ENCODE data around the gene HOXC12. TPM values are rescaled to one million over a fixed set of nuclear protein-coding genes. Genes with fewer than 3 reads are reported as not detected.

Gene HOXC12
- total RNA-seq (ENCODE audit: low replicate concordance): not detected in 2 replicates

DNA sequence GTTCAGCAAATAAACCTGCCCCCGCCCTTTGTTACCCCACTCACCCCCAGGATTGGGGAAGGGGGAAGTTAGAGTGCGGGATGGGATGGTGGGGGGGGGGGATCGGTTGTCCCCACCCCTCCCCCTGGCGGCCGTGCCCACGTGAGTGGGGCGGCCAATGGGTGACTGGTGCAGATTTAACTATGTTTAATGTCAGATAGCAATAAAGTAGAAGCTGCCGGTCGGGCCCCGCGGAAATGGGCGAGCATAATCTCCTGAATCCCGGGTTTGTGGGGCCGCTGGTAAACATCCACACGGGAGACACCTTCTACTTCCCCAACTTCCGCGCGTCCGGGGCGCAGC is at the start of gene HOXC12:
Gene HOXC12, plus strand, starts transcription at position 210 of the 342 bp plus-strand sequence. Its CDS starts 27 bp downstream, at position 237.
- H3K4me3 ChIP-seq (ENCODE audit: low read depth, low read length): no peak within 1 kb of the TSS
- no peak for DNase-seq (ENCODE audit: low read depth)
- TF ChIP-seq CTCF (IDR thresholded peaks at IDR 0.05; ENCODE audit: insufficient read depth, low read length): no peak

DNA sequence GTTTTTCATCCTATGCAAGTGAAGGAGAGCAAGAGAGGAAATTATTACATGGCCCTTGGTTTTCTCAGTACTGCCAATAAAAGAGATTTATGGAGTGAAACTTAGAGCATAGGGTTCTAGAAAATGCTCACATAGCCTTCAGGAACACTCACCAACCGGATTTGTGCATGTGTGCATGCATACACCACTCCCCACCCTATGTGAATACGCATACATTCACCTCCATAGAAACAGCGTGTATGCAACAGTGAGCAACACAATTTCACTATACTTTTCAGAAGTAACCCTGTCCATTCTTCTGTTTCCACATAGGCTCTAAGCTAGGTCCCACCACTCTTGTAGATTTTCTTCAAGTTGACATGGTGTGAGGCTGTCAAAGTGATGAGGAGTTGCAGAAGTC is 47.6 kb upstream of the HOXC12 start:
- DNase-seq (ENCODE audit: low read depth): no peak
- H3K4me3 ChIP-seq (ENCODE audit: low read depth, low read length): no peak overlapping the region
- TF ChIP-seq CTCF (IDR thresholded peaks at IDR 0.05; ENCODE audit: insufficient read depth, low read length): no peak

GRCh38 chr12:53916788-53917655 is 37.7 kb upstream of the HOXC12 start:
- H3K4me3 ChIP-seq (ENCODE audit: low read depth, low read length): no peak overlapping the region
- TF ChIP-seq CTCF (IDR thresholded peaks at IDR 0.05; ENCODE audit: insufficient read depth, low read length): no peak
- DNase-seq (ENCODE audit: low read depth): no peak

DNA sequence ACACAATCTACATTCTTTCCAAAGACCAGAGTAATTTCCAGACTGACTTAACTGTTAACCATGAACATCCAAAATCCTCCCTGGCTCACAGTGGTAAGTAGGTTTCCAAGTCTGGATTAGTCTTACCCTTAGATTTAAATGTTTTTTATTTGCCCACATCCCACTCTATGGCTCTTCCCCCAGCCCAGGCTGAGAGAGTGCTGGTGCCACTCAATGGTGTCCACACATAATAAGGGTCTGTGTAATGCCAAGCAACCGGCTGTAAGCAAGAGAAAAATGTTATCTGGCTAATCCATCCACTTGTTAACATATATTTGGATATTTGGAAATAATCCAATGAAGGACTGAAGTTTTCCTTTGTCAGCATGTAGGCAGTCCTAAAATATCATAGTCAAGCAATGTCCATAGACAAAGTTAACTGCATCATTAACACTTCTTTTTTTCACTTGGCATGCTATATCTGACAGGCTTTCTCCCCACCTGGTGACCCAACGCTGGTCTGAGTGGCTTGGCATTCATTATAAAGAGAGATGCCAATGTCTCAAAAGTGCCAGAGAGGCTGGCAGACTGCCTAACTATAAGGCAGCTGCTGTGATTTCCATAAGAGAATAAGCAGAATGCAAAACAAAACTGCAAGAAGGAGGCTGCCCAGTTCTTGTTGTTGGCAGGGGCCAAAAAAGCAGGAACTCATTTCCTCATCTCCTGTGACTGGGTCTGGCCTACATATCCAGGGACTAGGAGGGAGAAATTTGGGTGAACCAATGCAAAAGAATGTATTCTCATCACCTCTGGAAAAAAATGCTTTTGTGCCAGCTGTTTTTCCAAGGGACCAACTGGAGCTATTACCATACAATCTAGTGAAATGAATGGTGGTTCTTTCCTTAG is 29.9 kb upstream of the HOXC12 start:
- no peak overlapping the region for H3K4me3 ChIP-seq (ENCODE audit: low read depth, low read length)
- no peak for DNase-seq (ENCODE audit: low read depth)
- no peak for TF ChIP-seq CTCF (IDR thresholded peaks at IDR 0.05; ENCODE audit: insufficient read depth, low read length)

GRCh38 chr12:53927220-53928029 is 27.3 kb upstream of the HOXC12 start:
- no peak overlapping the region for H3K4me3 ChIP-seq (ENCODE audit: low read depth, low read length)
- DNase-seq (ENCODE audit: low read depth): no peak
- TF ChIP-seq CTCF (IDR thresholded peaks at IDR 0.05; ENCODE audit: insufficient read depth, low read length): no peak
